PFSK-1 (cell line): ENCODE data around the gene SULF2.

Experiments
- FOXP2 ChIP-seq: optimal IDR thresholded peaks from 2 replicates; pipeline ENCODE3; 2011; ENCODE audit warnings: borderline replicate concordance, control low read depth, inconsistent platforms; ENCODE audit not compliant: insufficient read depth; ENCODE audit errors: extremely low read length, extremely low read depth
- POLR2AphosphoS5 ChIP-seq: IDR thresholded peaks from 2 replicates; pipeline ENCODE4 v1.6.1; 2012; ENCODE audit warnings: low read depth, mild to moderate bottlenecking, control low read depth, low read length, moderate library complexity
- SIN3A ChIP-seq: IDR thresholded peaks from 2 replicates; pipeline ENCODE4 v1.6.1; 2012; ENCODE audit warnings: mild to moderate bottlenecking, low read length, moderate library complexity, borderline replicate concordance; ENCODE audit not compliant: insufficient read depth

DNA sequence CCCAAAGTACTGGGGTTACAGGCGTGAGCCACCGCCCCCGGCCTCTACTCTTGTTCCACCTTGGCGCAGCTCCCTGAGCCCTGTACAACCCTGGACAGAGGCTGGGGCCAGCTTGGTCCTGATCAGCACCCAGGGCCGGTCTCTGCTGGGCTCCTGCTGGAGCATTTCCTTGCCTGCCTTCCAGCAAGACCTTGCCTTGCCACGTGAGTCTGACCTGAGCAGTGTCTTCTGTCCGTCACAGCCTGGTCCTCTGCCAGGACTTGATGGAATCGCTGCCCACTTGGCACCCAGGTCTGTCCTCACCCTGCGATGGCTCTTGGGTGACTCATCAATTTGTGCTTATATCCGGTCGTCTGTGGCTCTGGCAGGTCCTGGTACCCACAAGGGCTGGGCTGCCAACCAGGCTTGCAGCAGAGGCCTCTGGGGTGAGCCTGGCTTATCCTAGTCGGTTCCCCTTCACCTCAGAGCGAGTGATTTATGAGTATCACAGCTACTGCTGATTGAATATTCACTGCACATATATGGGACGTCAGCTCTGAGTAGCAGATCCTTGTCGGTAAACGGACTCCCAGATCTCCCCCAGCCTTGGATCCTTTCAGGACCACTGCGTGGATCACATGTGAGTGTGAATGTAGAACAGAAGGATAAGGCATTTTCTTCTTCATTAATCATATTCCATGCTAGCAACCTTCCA is 10.1 kb upstream of the SULF2 start:
- no peak for TF ChIP-seq FOXP2
- TF ChIP-seq SIN3A: no peak
- no peak for TF ChIP-seq POLR2AphosphoS5
